ENCODE data around the gene KIAA0040. TPM values are rescaled to one million over a fixed set of nuclear protein-coding genes. Genes with fewer than 3 reads are reported as not detected.

The KIAA0040 gene
- total RNA-seq, 1 experiment from 2014 or later, result 15.0 TPM

GRCh38 chr1:175129182-175129581, 63.4 kb downstream of the KIAA0040 start:
- H3K36me3 Mint-ChIP-seq, result no peaks in the 10 kb centered on the region
- peaks cover 56% of the 10 kb centered on the region for H3K4me1 Mint-ChIP-seq
- CTCF ChIA-PET, result interaction anchor here (0.7 to 8.0 kb wide), 4 partner anchors 15 to 99 kb away, joined by 3 to 110 read pairs (median 8); no protein-coding TSS in a partner anchor
- POLR2A ChIA-PET, result interaction anchor here (0.5 kb wide), 1 partner anchor 99 kb away, joined by 5 read pairs; no protein-coding TSS in a partner anchor
- DNase-seq (ENCODE audit: low spot score) (no peak), ATAC-seq (no peak)
- no peak overlapping the region for H3K4me3 Mint-ChIP-seq
- TF ChIP-seq FOXJ3 (CRISPR knock-in tag; IDR thresholded peaks at IDR 0.05; ENCODE audit: borderline replicate concordance), result no peak
- TF ChIP-seq NR1H2 (CRISPR knock-in tag; IDR thresholded peaks at IDR 0.05), result no peak
- no peak for TF ChIP-seq ESRRA (CRISPR knock-in tag; IDR thresholded peaks at IDR 0.05; ENCODE audit: borderline replicate concordance)
- no peak for TF ChIP-seq JAZF1 (CRISPR knock-in tag; IDR thresholded peaks at IDR 0.05)
- no peak for TF ChIP-seq ZNF232 (CRISPR knock-in tag; IDR thresholded peaks at IDR 0.05)
- no peak for TF ChIP-seq ZNF219 (CRISPR knock-in tag; IDR thresholded peaks at IDR 0.05; ENCODE audit: borderline replicate concordance)
- TF ChIP-seq TCF7 (CRISPR knock-in tag; IDR thresholded peaks at IDR 0.05; ENCODE audit: low read depth), result no peak
- TF ChIP-seq PREB (CRISPR knock-in tag; IDR thresholded peaks at IDR 0.05; ENCODE audit: borderline replicate concordance), result no peak
- TF ChIP-seq FOXP4 (CRISPR knock-in tag; IDR thresholded peaks at IDR 0.05), result no peak
- H3K27ac Mint-ChIP-seq, result peak overlapping the region; percentile 95
- H3K27me3 Mint-ChIP-seq (ENCODE audit: low read depth), result no peaks in the 10 kb centered on the region
- peaks cover 3% of the 10 kb centered on the region; the same call in 1 of the 2 replicates for H3K9me3 Mint-ChIP-seq

- Mint-ChIP-seq H3K36me3 (no peaks in the 10 kb centered on the region), H3K27ac (peak overlapping the region; percentile 30; the same call in 1 of the 2 replicates), H3K9me3 (peaks cover 3% of the 10 kb centered on the region; the same call in 1 of the 2 replicates), H3K4me3 (no peak overlapping the region), H3K27me3 (ENCODE audit: low read depth) (no peaks in the 10 kb centered on the region), H3K4me1 (peaks cover 56% of the 10 kb centered on the region)
- ChIA-PET POLR2A (no interaction called here), CTCF (interaction anchor here (2.2 to 8.0 kb wide), 2 partner anchors 16 to 99 kb away, joined by 9 to 110 read pairs; no protein-coding TSS in a partner anchor)
- ATAC-seq, result no peak
- no peak for DNase-seq (ENCODE audit: low spot score)
- TF ChIP-seq ZNF671 (CRISPR knock-in tag; IDR thresholded peaks at IDR 0.05) (no peak), ATF3 (CRISPR knock-in tag; conservative IDR thresholded peaks at IDR 0.05) (no peak), PREB (CRISPR knock-in tag; IDR thresholded peaks at IDR 0.05; ENCODE audit: borderline replicate concordance) (no peak), SMAD4 (CRISPR knock-in tag; IDR thresholded peaks at IDR 0.05) (no peak), PRDM15 (CRISPR knock-in tag; IDR thresholded peaks at IDR 0.05) (no peak), ELF4 (CRISPR knock-in tag; IDR thresholded peaks at IDR 0.05; ENCODE audit: low read depth) (no peak), ATF1 (CRISPR knock-in tag; IDR thresholded peaks at IDR 0.05) (no peak), USF2 (CRISPR knock-in tag; IDR thresholded peaks at IDR 0.05) (no peak), CREB1 (CRISPR knock-in tag; IDR thresholded peaks at IDR 0.05) (no peak)
- TF ChIP-seq, protein P1, sequence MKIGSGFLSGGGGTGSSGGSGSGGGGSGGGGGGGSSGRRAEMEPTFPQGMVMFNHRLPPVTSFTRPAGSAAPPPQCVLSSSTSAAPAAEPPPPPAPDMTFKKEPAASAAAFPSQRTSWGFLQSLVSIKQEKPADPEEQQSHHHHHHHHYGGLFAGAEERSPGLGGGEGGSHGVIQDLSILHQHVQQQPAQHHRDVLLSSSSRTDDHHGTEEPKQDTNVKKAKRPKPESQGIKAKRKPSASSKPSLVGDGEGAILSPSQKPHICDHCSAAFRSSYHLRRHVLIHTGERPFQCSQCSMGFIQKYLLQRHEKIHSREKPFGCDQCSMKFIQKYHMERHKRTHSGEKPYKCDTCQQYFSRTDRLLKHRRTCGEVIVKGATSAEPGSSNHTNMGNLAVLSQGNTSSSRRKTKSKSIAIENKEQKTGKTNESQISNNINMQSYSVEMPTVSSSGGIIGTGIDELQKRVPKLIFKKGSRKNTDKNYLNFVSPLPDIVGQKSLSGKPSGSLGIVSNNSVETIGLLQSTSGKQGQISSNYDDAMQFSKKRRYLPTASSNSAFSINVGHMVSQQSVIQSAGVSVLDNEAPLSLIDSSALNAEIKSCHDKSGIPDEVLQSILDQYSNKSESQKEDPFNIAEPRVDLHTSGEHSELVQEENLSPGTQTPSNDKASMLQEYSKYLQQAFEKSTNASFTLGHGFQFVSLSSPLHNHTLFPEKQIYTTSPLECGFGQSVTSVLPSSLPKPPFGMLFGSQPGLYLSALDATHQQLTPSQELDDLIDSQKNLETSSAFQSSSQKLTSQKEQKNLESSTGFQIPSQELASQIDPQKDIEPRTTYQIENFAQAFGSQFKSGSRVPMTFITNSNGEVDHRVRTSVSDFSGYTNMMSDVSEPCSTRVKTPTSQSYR (CRISPR knock-in tag; IDR thresholded peaks at IDR 0.05), result no peak
Observed at GRCh38 chr1:175128523-175128922, 64.1 kb downstream of the KIAA0040 start.

All from WTC11 (cell line).